T follicular helper cell (primary cell): ENCODE measurements around the gene MAP2K6.

Source experiments
- DNase-seq: peaks from one replicate; pipeline ENCODE4 v3.0.0-alpha.2; 2020; ENCODE audit warnings: low read depth

The MAP2K6 gene

DNA sequence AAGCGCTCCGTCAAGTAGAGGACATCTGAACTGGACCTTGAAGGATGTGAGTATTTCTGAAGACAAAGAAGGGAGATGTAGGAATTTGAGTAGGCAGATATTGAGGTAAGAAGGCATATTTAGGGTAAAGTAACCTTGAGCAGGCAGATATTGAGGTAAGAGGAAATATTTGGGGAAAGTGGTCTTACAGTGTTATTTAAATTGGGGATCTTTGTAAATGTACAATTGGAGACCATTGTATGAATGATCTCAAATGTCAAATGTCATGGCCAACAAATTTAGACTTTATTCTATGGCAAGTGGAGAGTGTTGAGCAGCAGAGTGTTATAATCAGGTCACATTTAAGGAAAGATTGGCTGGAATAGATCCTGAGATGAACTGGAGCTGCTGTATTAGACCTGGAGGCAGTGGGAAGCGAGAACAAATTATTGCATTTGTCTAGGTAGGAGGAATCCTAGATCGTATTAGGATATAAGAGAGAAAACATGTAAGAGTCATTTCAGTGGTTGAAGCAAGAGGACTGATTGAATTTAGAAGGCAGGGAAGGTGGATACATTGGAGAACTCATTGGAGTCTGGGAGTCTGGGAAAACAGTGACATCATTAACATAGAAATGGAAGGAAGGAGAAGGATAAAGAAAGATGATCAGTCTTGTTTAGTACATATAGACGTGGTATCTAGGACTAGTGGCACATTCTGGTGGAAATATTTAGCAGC, 165.6 kb downstream of the MAP2K6 start:
- DNase-seq = no peak

- DNase-seq = no peak
These were observed 166.8 kb downstream of the MAP2K6 start for GRCh38 chr17:69581061-69581961.

DNA sequence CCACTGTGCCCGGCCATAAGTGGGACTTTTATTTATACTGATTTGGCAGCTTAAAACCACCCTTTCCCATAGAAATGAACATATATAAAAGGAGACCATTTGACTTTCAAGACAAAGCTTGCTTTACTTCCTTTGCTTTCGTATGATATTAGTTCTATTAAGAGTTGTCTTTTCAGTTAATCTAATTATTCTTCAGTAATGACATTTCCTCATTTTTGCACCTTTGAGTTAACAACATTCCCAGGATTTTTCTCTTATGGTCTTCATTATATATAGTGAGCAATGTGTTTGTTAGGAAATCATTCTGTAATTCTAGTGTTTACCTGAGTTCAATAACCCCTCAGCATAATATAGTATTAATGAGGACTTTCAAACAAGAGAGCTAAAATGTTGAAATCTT, 173.8 kb downstream of the MAP2K6 start:
- DNase-seq = no peak

GRCh38 chr17:69588827-69589239, 174.3 kb downstream of the MAP2K6 start:
- DNase-seq = no peak

- no peak for DNase-seq
These were observed 176.2 kb downstream of the MAP2K6 start for GRCh38 chr17:69590671-69591070.

- DNase-seq = no peak
These were observed 178.3 kb downstream of the MAP2K6 start for GRCh38 chr17:69592692-69593350.

DNA sequence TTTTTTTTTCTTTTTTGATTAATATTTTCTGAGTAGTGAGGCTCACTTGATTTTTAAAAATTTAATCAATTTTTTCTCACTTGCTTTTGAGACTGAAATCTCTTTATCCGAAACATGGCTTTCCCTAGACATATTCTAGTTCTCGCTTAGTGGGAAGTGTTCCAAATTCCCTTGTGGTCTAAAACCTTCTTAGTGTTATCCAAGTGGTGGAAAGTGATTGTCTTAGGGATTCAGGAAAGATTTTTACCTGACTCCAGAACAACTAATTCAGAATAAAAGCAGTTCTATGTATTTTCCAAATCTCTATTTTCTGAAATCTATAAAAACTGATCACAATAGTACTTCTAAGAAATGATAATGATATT, 178.8 kb downstream of the MAP2K6 start:
- DNase-seq = no peak

- DNase-seq = no peak
These were observed 179.2 kb downstream of the MAP2K6 start for GRCh38 chr17:69593716-69594115.

GRCh38 chr17:69594641-69595040, 180.1 kb downstream of the MAP2K6 start:
- no peak for DNase-seq

GRCh38 chr17:69596141-69596540, 181.6 kb downstream of the MAP2K6 start:
- DNase-seq = no peak

GRCh38 chr17:69597898-69598692, 183.6 kb downstream of the MAP2K6 start:
- DNase-seq = no peak

DNA sequence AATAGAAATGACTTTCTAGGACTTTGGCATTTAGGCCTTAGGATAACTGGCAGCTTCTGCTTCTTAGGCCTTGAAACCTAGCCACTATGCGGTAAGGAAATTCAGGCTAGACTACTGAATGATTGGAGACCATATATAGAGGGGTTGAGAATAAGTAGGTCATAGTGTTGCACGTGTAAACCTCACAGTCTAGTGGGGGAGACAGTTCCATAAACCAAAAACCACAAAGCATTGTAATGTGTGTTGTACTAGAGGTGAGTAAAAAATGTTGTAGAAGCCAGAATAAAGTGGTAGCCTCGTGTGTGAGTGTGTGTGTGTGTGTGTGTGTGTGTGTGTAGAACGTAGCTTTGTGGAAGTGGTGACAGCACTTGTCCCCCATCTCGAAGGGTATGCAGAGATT, 188.5 kb downstream of the MAP2K6 start:
- DNase-seq = no peak
